ENCODE data around the gene CDK19.

CDK19 gene

GRCh38 chr6:110614586-110614985 is 200.7 kb downstream of the CDK19 start:
- Histone ChIP-seq H3K9ac (ENCODE audit: low read length) (no peak overlapping the region), H3F3A (ENCODE audit: insufficient read depth, low read length) (no peaks in the 10 kb centered on the region), H3K4me1 (ENCODE audit: low read length) (0 out of 2 replicates have a peak, but pooled peaks cover 3% of the 10 kb centered on the region), H2AFZ (ENCODE audit: low read length) (no peak overlapping the region), H3K9me2 (replicated peaks; ENCODE audit: insufficient read depth, low read length) (no peaks in the 10 kb centered on the region), H3K27ac (ENCODE audit: low read length) (no peak overlapping the region), H4K20me1 (ENCODE audit: insufficient read depth, low read length) (no peaks in the 10 kb centered on the region), H3K4me2 (ENCODE audit: low read depth, low read length) (no peak overlapping the region), H3K27me3 (replicated peaks; ENCODE audit: insufficient read depth, low read length) (no peaks in the 10 kb centered on the region), H3K9me3 (replicated peaks; ENCODE audit: insufficient read depth, low read length) (no peaks in the 10 kb centered on the region), H3K36me3 (replicated peaks; ENCODE audit: insufficient read depth, low read length) (no peaks in the 10 kb centered on the region), H3K79me2 (ENCODE audit: low read length) (no peaks in the 10 kb centered on the region), H3K4me3 (ENCODE audit: low read length) (no peak overlapping the region)
- no peak for DNase-seq
- TF ChIP-seq EZH2phosphoT487 (IDR thresholded peaks at IDR 0.05; ENCODE audit: low read length) (no peak), EZH2 (optimal IDR thresholded peaks at IDR 0.05; ENCODE audit: low read depth, low read length) (no peak), CTCF (IDR thresholded peaks at IDR 0.05; ENCODE audit: low read length) (no peak)

- no peaks in the 10 kb centered on the region for H3F3A ChIP-seq (ENCODE audit: insufficient read depth, low read length)
- H3K27ac ChIP-seq (ENCODE audit: low read length) = no peak overlapping the region
- no peaks in the 10 kb centered on the region for H3K79me2 ChIP-seq (ENCODE audit: low read length)
- H3K4me2 ChIP-seq (ENCODE audit: low read depth, low read length) = no peak overlapping the region
- H3K4me1 ChIP-seq (ENCODE audit: low read length) = 0 out of 2 replicates have a peak, but pooled peaks cover 3% of the 10 kb centered on the region
- H3K27me3 ChIP-seq (replicated peaks; ENCODE audit: insufficient read depth, low read length) = no peaks in the 10 kb centered on the region
- no peaks in the 10 kb centered on the region for H4K20me1 ChIP-seq (ENCODE audit: insufficient read depth, low read length)
- TF ChIP-seq EZH2phosphoT487 (IDR thresholded peaks at IDR 0.05; ENCODE audit: low read length) (no peak), CTCF (IDR thresholded peaks at IDR 0.05; ENCODE audit: low read length) (no peak), EZH2 (optimal IDR thresholded peaks at IDR 0.05; ENCODE audit: low read depth, low read length) (no peak)
- no peaks in the 10 kb centered on the region for H3K9me3 ChIP-seq (replicated peaks; ENCODE audit: insufficient read depth, low read length)
- H2AFZ ChIP-seq (ENCODE audit: low read length) = no peak overlapping the region
- H3K9ac ChIP-seq (ENCODE audit: low read length) = no peak overlapping the region
- H3K9me2 ChIP-seq (replicated peaks; ENCODE audit: insufficient read depth, low read length) = no peaks in the 10 kb centered on the region
- no peak for DNase-seq
- no peak overlapping the region for H3K4me3 ChIP-seq (ENCODE audit: low read length)
- H3K36me3 ChIP-seq (replicated peaks; ENCODE audit: insufficient read depth, low read length) = no peaks in the 10 kb centered on the region
These were observed 201.2 kb downstream of the CDK19 start for GRCh38 chr6:110614106-110614505.

- DNase-seq = no peak
- Histone ChIP-seq H3K4me2 (ENCODE audit: low read depth, low read length) (no peak overlapping the region), H3K36me3 (replicated peaks; ENCODE audit: insufficient read depth, low read length) (no peaks in the 10 kb centered on the region)
These were observed 201.9 kb downstream of the CDK19 start for GRCh38 chr6:110613356-110613755.

GRCh38 chr6:110612298-110612697 is 203.0 kb downstream of the CDK19 start:
- H3K36me3 ChIP-seq (replicated peaks; ENCODE audit: insufficient read depth, low read length) = no peaks in the 10 kb centered on the region
- TF ChIP-seq CTCF (IDR thresholded peaks at IDR 0.05; ENCODE audit: low read length) (no peak), EZH2 (optimal IDR thresholded peaks at IDR 0.05; ENCODE audit: low read depth, low read length) (no peak), EZH2phosphoT487 (IDR thresholded peaks at IDR 0.05; ENCODE audit: low read length) (no peak)
- H4K20me1 ChIP-seq (ENCODE audit: insufficient read depth, low read length) = no peaks in the 10 kb centered on the region
- no peaks in the 10 kb centered on the region for H3K27me3 ChIP-seq (replicated peaks; ENCODE audit: insufficient read depth, low read length)
- no peak overlapping the region for H2AFZ ChIP-seq (ENCODE audit: low read length)
- no peak for DNase-seq
- H3K27ac ChIP-seq (ENCODE audit: low read length) = no peak overlapping the region
- H3K4me2 ChIP-seq (ENCODE audit: low read depth, low read length) = no peak overlapping the region
- H3K4me3 ChIP-seq (ENCODE audit: low read length) = no peak overlapping the region
- H3K79me2 ChIP-seq (ENCODE audit: low read length) = no peaks in the 10 kb centered on the region
- H3K4me1 ChIP-seq (ENCODE audit: low read length) = 0 out of 2 replicates have a peak, but pooled peaks cover 3% of the 10 kb centered on the region
- no peaks in the 10 kb centered on the region for H3K9me3 ChIP-seq (replicated peaks; ENCODE audit: insufficient read depth, low read length)
- no peak overlapping the region for H3K9ac ChIP-seq (ENCODE audit: low read length)
- H3F3A ChIP-seq (ENCODE audit: insufficient read depth, low read length) = no peaks in the 10 kb centered on the region
- no peaks in the 10 kb centered on the region for H3K9me2 ChIP-seq (replicated peaks; ENCODE audit: insufficient read depth, low read length)

More at GRCh38 chr6:110613356-110613755, 201.9 kb downstream of the CDK19 start:
- no peak overlapping the region for H2AFZ ChIP-seq (ENCODE audit: low read length)
- 0 out of 2 replicates have a peak, but pooled peaks cover 3% of the 10 kb centered on the region for H3K4me1 ChIP-seq (ENCODE audit: low read length)
- H4K20me1 ChIP-seq (ENCODE audit: insufficient read depth, low read length) = no peaks in the 10 kb centered on the region
- H3K9me3 ChIP-seq (replicated peaks; ENCODE audit: insufficient read depth, low read length) = no peaks in the 10 kb centered on the region
- no peak overlapping the region for H3K9ac ChIP-seq (ENCODE audit: low read length)
- no peaks in the 10 kb centered on the region for H3K79me2 ChIP-seq (ENCODE audit: low read length)
- no peak overlapping the region for H3K27ac ChIP-seq (ENCODE audit: low read length)
- H3K27me3 ChIP-seq (replicated peaks; ENCODE audit: insufficient read depth, low read length) = no peaks in the 10 kb centered on the region
- TF ChIP-seq EZH2 (optimal IDR thresholded peaks at IDR 0.05; ENCODE audit: low read depth, low read length) (no peak), EZH2phosphoT487 (IDR thresholded peaks at IDR 0.05; ENCODE audit: low read length) (no peak)
- H3K9me2 ChIP-seq (replicated peaks; ENCODE audit: insufficient read depth, low read length) = no peaks in the 10 kb centered on the region
- H3K4me3 ChIP-seq (ENCODE audit: low read length) = no peak overlapping the region
- no peaks in the 10 kb centered on the region for H3F3A ChIP-seq (ENCODE audit: insufficient read depth, low read length)

Measured in MM.1S (cell line).